Skeletal muscle tissue (tissue), 4 donors: Measurements from ENCODE around the gene SP8. TPM values are rescaled to one million over a fixed set of nuclear protein-coding genes. Genes with fewer than 3 reads are reported as not detected.

ENCODE experiments used
- H3K27ac ChIP-seq: one replicate; pipeline ENCODE4 v1.7.0; 2013; ENCODE audit warnings: mild to moderate bottlenecking, low read depth, low read length, inconsistent platforms
- H3K27me3 ChIP-seq, 3 donors: one replicate each; pipeline ENCODE4 v1.7.0; 2013; ENCODE audit warnings: low read length in 3 of 3; ENCODE audit not compliant: control insufficient read depth in 3 of 3, insufficient read depth in 3 of 3
- H3K36me3 ChIP-seq, 3 donors: one replicate each; pipeline ENCODE4 v1.7.0; 2013; ENCODE audit warnings: low read length in 3 of 3; ENCODE audit not compliant: control insufficient read depth in 3 of 3, insufficient read depth in 3 of 3
- H3K4me1 ChIP-seq, 3 donors: one replicate each; pipeline ENCODE4 v1.7.0; 2013; ENCODE audit warnings: low read length in 3 of 3, mild to moderate bottlenecking in 3 of 3; ENCODE audit not compliant: control insufficient read depth in 3 of 3, insufficient read depth in 3 of 3
- H3K4me3 ChIP-seq, 3 donors: one replicate each; pipeline ENCODE4 v1.7.0; 2013; ENCODE audit warnings: low read length in 3 of 3
- H3K9ac ChIP-seq, 3 donors: one replicate each; pipeline ENCODE4 v1.7.0; 2013; ENCODE audit warnings: low read length in 3 of 3, mild to moderate bottlenecking in 3 of 3, moderate library complexity in 2 of 3, low read depth in 1 of 3
- H3K9me3 ChIP-seq, 3 donors: one replicate each; pipeline ENCODE4 v1.7.0; 2013; ENCODE audit warnings: low read length in 3 of 3; ENCODE audit not compliant: control insufficient read depth in 3 of 3
- total RNA-seq: library from RNA; depleted of rRNA; stranded (reverse); fragments of >200 nt; gene quantifications from one replicate; pipeline ENCODE4 v1.2.3, GENCODE V29; 2014
- donor health status: Osteomylitis.

The SP8 gene
- total RNA-seq, 1 donor from 2014 or later, result not detected

- Histone ChIP-seq H3K27ac (no peak overlapping the region), H3K36me3 (no peaks in the 10 kb centered on the region), H3K9me3 (peaks cover 0 to 4% (median 0%) of the 10 kb centered on the region in 3 donors), H3K4me1 (peaks cover 7 to 11% (median 11%) of the 10 kb centered on the region in 3 donors), H3K9ac (no peak overlapping the region), H3K4me3 (no peak overlapping the region), H3K27me3 (peaks cover 75 to 82% (median 78%) of the 10 kb centered on the region in 3 donors)
Observed at GRCh38 chr7:20795881-20796280, 9.2 kb upstream of the SP8 start.

- H3K27ac ChIP-seq, result no peak overlapping the region
- H3K9ac ChIP-seq, result no peak overlapping the region
- H3K4me3 ChIP-seq, result no peak overlapping the region
- peaks cover 78 to 84% (median 83%) of the 10 kb centered on the region in 3 donors for H3K27me3 ChIP-seq
- no peaks in the 10 kb centered on the region for H3K36me3 ChIP-seq
- peaks cover 7 to 12% (median 11%) of the 10 kb centered on the region in 3 donors for H3K4me1 ChIP-seq
- H3K9me3 ChIP-seq, result peaks cover 0 to 4% (median 0%) of the 10 kb centered on the region in 3 donors
Observed at GRCh38 chr7:20795361-20795760, 8.7 kb upstream of the SP8 start.

GRCh38 chr7:20794676-20795075 is 8.0 kb upstream of the SP8 start:
- peaks cover 0 to 4% (median 0%) of the 10 kb centered on the region in 3 donors for H3K9me3 ChIP-seq
- no peak overlapping the region for H3K9ac ChIP-seq
- H3K27ac ChIP-seq, result no peak overlapping the region

GRCh38 chr7:20793694-20794394 is 7.2 kb upstream of the SP8 start:
- no peak overlapping the region for H3K27ac ChIP-seq
- H3K4me1 ChIP-seq, result peaks cover 7 to 12% (median 9%) of the 10 kb centered on the region in 3 donors
- no peak overlapping the region for H3K4me3 ChIP-seq
- H3K9ac ChIP-seq, result no peak overlapping the region
- H3K36me3 ChIP-seq, result no peaks in the 10 kb centered on the region
- peaks cover 87 to 90% (median 90%) of the 10 kb centered on the region in 3 donors for H3K27me3 ChIP-seq
- H3K9me3 ChIP-seq, result peaks cover 0 to 4% (median 0%) of the 10 kb centered on the region in 3 donors

More at GRCh38 chr7:20794676-20795075, 8.0 kb upstream of the SP8 start:
- Histone ChIP-seq H3K36me3 (no peaks in the 10 kb centered on the region), H3K27me3 (peaks cover 85 to 87% (median 85%) of the 10 kb centered on the region in 3 donors), H3K4me1 (peaks cover 7 to 12% (median 11%) of the 10 kb centered on the region in 3 donors), H3K4me3 (no peak overlapping the region)

GRCh38 chr7:20793248-20793647 is 6.6 kb upstream of the SP8 start:
- H3K4me3 ChIP-seq, result no peak overlapping the region
- H3K27ac ChIP-seq, result no peak overlapping the region
- H3K27me3 ChIP-seq, result peaks cover 89 to 91% (median 91%) of the 10 kb centered on the region in 3 donors
- H3K36me3 ChIP-seq, result no peaks in the 10 kb centered on the region
- H3K9ac ChIP-seq, result no peak overlapping the region
- H3K9me3 ChIP-seq, result peaks cover 0 to 4% (median 0%) of the 10 kb centered on the region in 3 donors
- peaks cover 7 to 12% (median 7%) of the 10 kb centered on the region in 3 donors for H3K4me1 ChIP-seq

- Histone ChIP-seq H3K36me3 (no peaks in the 10 kb centered on the region), H3K4me3 (no peak overlapping the region), H3K27me3 (peaks cover 94 to 95% (median 95%) of the 10 kb centered on the region in 3 donors), H3K9me3 (peaks cover 0 to 4% (median 3%) of the 10 kb centered on the region in 3 donors), H3K27ac (no peak overlapping the region), H3K9ac (no peak overlapping the region), H3K4me1 (peaks cover 4 to 8% (median 5%) of the 10 kb centered on the region in 3 donors)
Observed at GRCh38 chr7:20791538-20792434, 5.1 kb upstream of the SP8 start.

GRCh38 chr7:20790375-20790774 is 3.7 kb upstream of the SP8 start:
- peaks cover 10 to 15% (median 14%) of the 10 kb centered on the region in 3 donors for H3K4me1 ChIP-seq
- no peak overlapping the region for H3K4me3 ChIP-seq
- no peak overlapping the region for H3K9ac ChIP-seq
- no peaks in the 10 kb centered on the region for H3K36me3 ChIP-seq
- H3K27ac ChIP-seq, result no peak overlapping the region
- peaks cover 94 to 96% (median 95%) of the 10 kb centered on the region in 3 donors for H3K27me3 ChIP-seq
- peaks cover 0 to 4% (median 3%) of the 10 kb centered on the region in 3 donors for H3K9me3 ChIP-seq

- Histone ChIP-seq H3K4me3 (no peak overlapping the region), H3K27ac (no peak overlapping the region), H3K9ac (no peak overlapping the region), H3K36me3 (no peaks in the 10 kb centered on the region), H3K4me1 (peaks cover 10 to 22% (median 18%) of the 10 kb centered on the region in 3 donors), H3K9me3 (peaks cover 0 to 4% (median 3%) of the 10 kb centered on the region in 3 donors), H3K27me3 (peaks cover 91 to 95% (median 93%) of the 10 kb centered on the region in 3 donors)
Observed at GRCh38 chr7:20788420-20788990, 1.8 kb upstream of the SP8 start.

GRCh38 chr7:20787660-20788419 is 1.2 kb upstream of the SP8 start:
- Histone ChIP-seq H3K4me1 (peaks cover 10 to 22% (median 18%) of the 10 kb centered on the region in 3 donors), H3K9me3 (peaks cover 0 to 4% (median 3%) of the 10 kb centered on the region in 3 donors), H3K36me3 (no peaks in the 10 kb centered on the region), H3K9ac (no peak overlapping the region), H3K27ac (no peak overlapping the region), H3K27me3 (peaks cover 90 to 93% (median 93%) of the 10 kb centered on the region in 3 donors), H3K4me3 (no peak overlapping the region)
